Measurements from ENCODE around the gene DENND1A.

DNA sequence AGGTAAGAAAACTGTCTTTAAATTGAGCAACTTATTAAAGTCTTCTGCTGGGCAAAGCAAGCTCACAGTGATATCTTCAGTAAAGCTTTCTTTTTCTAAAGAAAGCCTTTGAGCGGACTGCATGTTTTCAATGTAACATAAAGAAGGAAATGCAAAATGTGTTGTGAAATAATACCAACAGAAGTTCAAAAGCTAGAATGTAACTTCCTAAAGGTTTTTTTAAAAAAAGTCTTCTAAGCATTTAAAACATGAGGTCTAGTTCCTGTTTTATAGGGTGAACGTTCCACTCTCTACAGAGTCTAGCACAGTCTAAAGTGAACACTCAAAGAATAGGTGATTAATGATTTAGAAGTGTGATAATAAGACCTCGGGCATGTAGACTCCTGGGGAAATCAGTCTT is 62.9 kb downstream of the DENND1A start:
- TF ChIP-seq, protein P1, sequence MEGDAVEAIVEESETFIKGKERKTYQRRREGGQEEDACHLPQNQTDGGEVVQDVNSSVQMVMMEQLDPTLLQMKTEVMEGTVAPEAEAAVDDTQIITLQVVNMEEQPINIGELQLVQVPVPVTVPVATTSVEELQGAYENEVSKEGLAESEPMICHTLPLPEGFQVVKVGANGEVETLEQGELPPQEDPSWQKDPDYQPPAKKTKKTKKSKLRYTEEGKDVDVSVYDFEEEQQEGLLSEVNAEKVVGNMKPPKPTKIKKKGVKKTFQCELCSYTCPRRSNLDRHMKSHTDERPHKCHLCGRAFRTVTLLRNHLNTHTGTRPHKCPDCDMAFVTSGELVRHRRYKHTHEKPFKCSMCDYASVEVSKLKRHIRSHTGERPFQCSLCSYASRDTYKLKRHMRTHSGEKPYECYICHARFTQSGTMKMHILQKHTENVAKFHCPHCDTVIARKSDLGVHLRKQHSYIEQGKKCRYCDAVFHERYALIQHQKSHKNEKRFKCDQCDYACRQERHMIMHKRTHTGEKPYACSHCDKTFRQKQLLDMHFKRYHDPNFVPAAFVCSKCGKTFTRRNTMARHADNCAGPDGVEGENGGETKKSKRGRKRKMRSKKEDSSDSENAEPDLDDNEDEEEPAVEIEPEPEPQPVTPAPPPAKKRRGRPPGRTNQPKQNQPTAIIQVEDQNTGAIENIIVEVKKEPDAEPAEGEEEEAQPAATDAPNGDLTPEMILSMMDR (IDR thresholded peaks at IDR 0.05) = no peak
- TF ChIP-seq EZH2 (IDR thresholded peaks at IDR 0.05) (no peak), EZH2phosphoT487 (IDR thresholded peaks at IDR 0.05) (no peak)
